Body of pancreas (tissue), 4 donors: Measurements from ENCODE around the gene RCN2.

ENCODE experiments used
- POLR2A ChIP-seq, 3 donors: fragments of 450-650 bp; IDR thresholded peaks; one replicate each; pipeline ENCODE4 v1.6.1; 2016; ENCODE audit warnings: antibody characterized with exemption in 3 of 3, mild to moderate bottlenecking in 2 of 3
- TF ChIP-seq, protein P1 (sequence below), 7 experiments: fragments of 450-650 bp in 4 of 7; fragments of 200-600 bp in 3 of 7; sonication (generic) in 3 of 7; IDR thresholded peaks; one replicate each; pipeline ENCODE4 v1.5.1; 2016 to 2019; ENCODE audit warnings: antibody characterized with exemption in 7 of 7

DNA sequence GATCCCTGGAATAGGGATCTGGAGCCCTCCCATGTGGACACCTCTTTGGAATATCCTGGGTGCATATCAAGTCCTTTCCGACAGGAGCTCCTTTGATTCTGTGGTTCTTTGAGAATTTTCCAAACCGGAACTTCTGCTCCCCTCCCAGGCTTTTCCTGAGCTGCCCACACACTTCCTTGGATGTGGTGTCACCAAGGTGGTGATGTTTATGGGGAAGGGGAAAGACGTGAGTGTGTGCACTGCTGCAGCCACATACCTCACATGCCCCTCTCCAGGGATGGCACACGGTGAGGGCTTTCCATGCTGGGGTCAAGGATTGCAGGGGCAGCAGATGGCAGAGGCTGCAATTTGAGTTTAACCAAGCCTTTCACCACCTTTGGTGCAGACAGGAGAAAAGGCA, 35.5 kb downstream of the RCN2 start:
- TF ChIP-seq, protein P1, sequence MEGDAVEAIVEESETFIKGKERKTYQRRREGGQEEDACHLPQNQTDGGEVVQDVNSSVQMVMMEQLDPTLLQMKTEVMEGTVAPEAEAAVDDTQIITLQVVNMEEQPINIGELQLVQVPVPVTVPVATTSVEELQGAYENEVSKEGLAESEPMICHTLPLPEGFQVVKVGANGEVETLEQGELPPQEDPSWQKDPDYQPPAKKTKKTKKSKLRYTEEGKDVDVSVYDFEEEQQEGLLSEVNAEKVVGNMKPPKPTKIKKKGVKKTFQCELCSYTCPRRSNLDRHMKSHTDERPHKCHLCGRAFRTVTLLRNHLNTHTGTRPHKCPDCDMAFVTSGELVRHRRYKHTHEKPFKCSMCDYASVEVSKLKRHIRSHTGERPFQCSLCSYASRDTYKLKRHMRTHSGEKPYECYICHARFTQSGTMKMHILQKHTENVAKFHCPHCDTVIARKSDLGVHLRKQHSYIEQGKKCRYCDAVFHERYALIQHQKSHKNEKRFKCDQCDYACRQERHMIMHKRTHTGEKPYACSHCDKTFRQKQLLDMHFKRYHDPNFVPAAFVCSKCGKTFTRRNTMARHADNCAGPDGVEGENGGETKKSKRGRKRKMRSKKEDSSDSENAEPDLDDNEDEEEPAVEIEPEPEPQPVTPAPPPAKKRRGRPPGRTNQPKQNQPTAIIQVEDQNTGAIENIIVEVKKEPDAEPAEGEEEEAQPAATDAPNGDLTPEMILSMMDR (IDR thresholded peaks at IDR 0.05): no peak
- no peak for TF ChIP-seq POLR2A (IDR thresholded peaks at IDR 0.05)
